ENCODE measurements around the gene GPR89B. TPM values are rescaled to one million over a fixed set of nuclear protein-coding genes. Genes with fewer than 3 reads are reported as not detected.
"Not testable (repeated sequence)": the region's sequence is repeated elsewhere in the genome, so short reads cannot be mapped to it uniquely, and the experiment has no call there.

The GPR89B gene
- total RNA-seq, 1 experiment from 2014 or later, result 14.9 TPM

GRCh38 chr1:147935296-147935695 lies 7.1 kb downstream of the GPR89B start:
- not testable (repeated sequence) for DNase-seq (ENCODE audit: low read depth)

- DNase-seq (ENCODE audit: low read depth), result not testable (repeated sequence)
These were observed 12.2 kb downstream of the GPR89B start for GRCh38 chr1:147940456-147940855.

- not testable (repeated sequence) for DNase-seq (ENCODE audit: low read depth)
These were observed 14.3 kb downstream of the GPR89B start for GRCh38 chr1:147942563-147942962.

GRCh38 chr1:147949517-147949916 lies 21.3 kb downstream of the GPR89B start:
- DNase-seq (ENCODE audit: low read depth), result not testable (repeated sequence)

GRCh38 chr1:147958906-147959305 lies 30.7 kb downstream of the GPR89B start:
- DNase-seq (ENCODE audit: low read depth), result not testable (repeated sequence)

GRCh38 chr1:147959680-147960079 lies 31.5 kb downstream of the GPR89B start:
- DNase-seq (ENCODE audit: low read depth), result not testable (repeated sequence)

- not testable (repeated sequence) for DNase-seq (ENCODE audit: low read depth)
These were observed 36.4 kb downstream of the GPR89B start for GRCh38 chr1:147964575-147964974.

- DNase-seq (ENCODE audit: low read depth), result not testable (repeated sequence)
These were observed 38.4 kb downstream of the GPR89B start for GRCh38 chr1:147966657-147967056.

- DNase-seq (ENCODE audit: low read depth), result not testable (repeated sequence)
These were observed 50.9 kb downstream of the GPR89B start for GRCh38 chr1:147978896-147979651.

GRCh38 chr1:147985374-147985773 lies 57.2 kb downstream of the GPR89B start:
- not testable (repeated sequence) for DNase-seq (ENCODE audit: low read depth)

- DNase-seq (ENCODE audit: low read depth), result peak; percentile 3
These were observed 59.7 kb downstream of the GPR89B start for GRCh38 chr1:147987893-147988292.

- DNase-seq (ENCODE audit: low read depth), result not testable (repeated sequence)
These were observed 64.7 kb downstream of the GPR89B start for GRCh38 chr1:147992916-147993315.

- DNase-seq (ENCODE audit: low read depth), result not testable (repeated sequence)
These were observed 65.2 kb downstream of the GPR89B start for GRCh38 chr1:147993400-147993799.

- DNase-seq (ENCODE audit: low read depth), result not testable (repeated sequence)
These were observed 65.8 kb downstream of the GPR89B start for GRCh38 chr1:147993825-147994615.

- not testable (repeated sequence) for DNase-seq (ENCODE audit: low read depth)
These were observed 67.9 kb downstream of the GPR89B start for GRCh38 chr1:147996088-147996487.

GRCh38 chr1:148007724-148008123 lies 79.5 kb downstream of the GPR89B start:
- not testable (repeated sequence) for DNase-seq (ENCODE audit: low read depth)

- DNase-seq (ENCODE audit: low read depth), result no peak
These were observed 82.3 kb downstream of the GPR89B start for GRCh38 chr1:148010527-148010926.

- DNase-seq (ENCODE audit: low read depth), result not testable (repeated sequence)
These were observed 85.2 kb downstream of the GPR89B start for GRCh38 chr1:148013177-148014144.

- DNase-seq (ENCODE audit: low read depth), result not testable (repeated sequence)
These were observed 86.3 kb downstream of the GPR89B start for GRCh38 chr1:148014289-148015200.

- DNase-seq (ENCODE audit: low read depth), result not testable (repeated sequence)
These were observed 96.7 kb downstream of the GPR89B start for GRCh38 chr1:148024918-148025317.

Data from RPMI7951 (cell line).